ENCODE results near the gene PAM16.

DNA sequence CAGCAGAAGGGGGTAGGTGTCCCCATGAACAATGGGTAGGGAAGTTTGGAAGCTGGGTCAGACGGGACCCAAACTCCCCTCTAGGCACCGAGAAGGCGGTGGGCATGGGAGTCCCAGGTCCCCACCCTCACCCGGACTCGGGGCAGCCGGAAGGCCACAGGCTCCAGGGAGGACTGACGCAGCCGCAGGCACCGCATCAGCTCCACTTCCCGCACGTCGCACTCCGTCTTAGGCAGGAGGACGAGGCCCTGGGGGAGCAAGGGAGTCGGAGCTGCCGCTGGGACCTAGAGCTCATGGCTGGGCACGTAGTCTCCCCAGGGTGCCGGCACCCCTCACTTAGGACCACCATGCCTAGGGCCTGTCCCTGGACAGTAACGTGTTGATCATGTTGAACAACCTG is 7.1 kb upstream of the PAM16 start:
- TF ChIP-seq POLR2A (conservative IDR thresholded peaks at IDR 0.05) (no peak), NR2C2 (CRISPR knock-in tag; IDR thresholded peaks at IDR 0.05) (no peak), NR2C2 (tag; IDR thresholded peaks at IDR 0.05) (no peak)

Data from K562 (cell line).